Activated T-helper 1 cell treated with anti-CD3 and anti-CD28 coated beads, Interleukin-12 subunit alpha, Interleukin-12 subunit beta, Interleukin-2, Interleukin-4 antibody, amounts not matched to agents 30 ng/mL and 10 ng/mL and 1 ng/mL, durations not matched to agents 14 hours and 24 hours and 36 hours (primary cell): Measurements from ENCODE around the gene WRNIP1. TPM values are rescaled to one million over a fixed set of nuclear protein-coding genes. Genes with fewer than 3 reads are reported as not detected.
A peak's percentile ranks its signal among the peaks of the same experiment; 100 is the strongest.
"Not testable (repeated sequence)": the region's sequence is repeated elsewhere in the genome, so short reads cannot be mapped to it uniquely, and the experiment has no call there.

Source experiments
- DNase-seq: peaks from one replicate; pipeline ENCODE4 v3.0.0; 2021; ENCODE audit warnings: low spot score
- H3K27ac Mint-ChIP-seq: one replicate; pipeline ENCODE4 v1.8.0; 2021; ENCODE audit warnings: mild to moderate bottlenecking, mixed read lengths
- H3K27me3 Mint-ChIP-seq: one replicate; pipeline ENCODE4 v1.8.0; 2022; ENCODE audit warnings: mild to moderate bottlenecking, moderate library complexity, mixed read lengths; ENCODE audit not compliant: insufficient read depth
- H3K36me3 Mint-ChIP-seq: one replicate; pipeline ENCODE4 v1.8.0; 2021; ENCODE audit warnings: low read depth, mixed read lengths
- H3K4me1 Mint-ChIP-seq: one replicate; pipeline ENCODE4 v1.8.0; 2021; ENCODE audit warnings: low read depth, mixed read lengths
- H3K4me3 Mint-ChIP-seq: one replicate; pipeline ENCODE4 v1.8.0; 2021; ENCODE audit warnings: mild to moderate bottlenecking, moderate library complexity, mixed read lengths
- H3K9me3 Mint-ChIP-seq: one replicate; pipeline ENCODE4 v1.8.0; 2021; ENCODE audit warnings: mixed read lengths
- intact Hi-C: fragments of 100-400 bp; cut with micrococcal nuclease; formaldehyde crosslinking; loops from one replicate; pipeline ENCODE4 v1.15.1; 2024
- total RNA-seq: library from RNA; stranded (reverse); gene quantifications from 2 replicates; pipeline ENCODE4 v1.2.3, GENCODE V29; 2022

WRNIP1 gene
- total RNA-seq, 1 donor from 2014 or later: 51.3 TPM

DNA sequence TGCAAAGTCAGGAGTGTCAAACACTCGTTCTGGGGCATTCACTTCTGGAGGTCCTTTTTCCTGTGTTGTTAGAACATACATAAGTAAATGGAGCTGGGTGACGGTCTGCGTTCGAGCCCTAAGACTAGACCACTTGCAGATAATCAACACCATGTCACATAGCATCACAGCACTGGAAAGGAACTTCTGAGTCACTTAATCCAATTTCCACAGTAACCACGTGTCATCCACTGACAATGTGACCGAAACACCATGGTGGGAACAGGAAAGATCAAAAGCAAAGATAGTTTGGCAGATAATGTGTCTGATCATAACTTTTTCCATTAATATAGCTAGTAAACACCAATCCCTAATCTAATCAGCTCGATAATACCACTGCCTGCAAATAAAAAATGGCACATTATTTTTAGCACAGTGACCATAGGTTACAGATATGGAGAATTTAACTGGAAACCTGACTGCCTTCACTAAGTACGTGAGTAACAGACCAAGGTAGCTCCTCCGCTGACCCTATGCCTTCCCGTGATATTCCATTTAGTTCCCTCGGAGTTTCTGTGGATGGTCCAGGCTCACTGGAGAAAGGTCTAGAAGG, 34.8 kb downstream of the WRNIP1 start:
- intact Hi-C loops: loop anchor here (1.0 to 2.0 kb wide), 2 partner anchors 9 to 21 kb away; no protein-coding TSS in a partner anchor
- Mint-ChIP-seq H3K27me3 (no peaks in the 10 kb centered on the region), H3K4me1 (peaks cover 44% of the 10 kb centered on the region), H3K4me3 (no peak overlapping the region), H3K27ac (peak overlapping the region; percentile 62), H3K36me3 (no peaks in the 10 kb centered on the region), H3K9me3 (no peaks in the 10 kb centered on the region)
- DNase-seq: no peak

DNA sequence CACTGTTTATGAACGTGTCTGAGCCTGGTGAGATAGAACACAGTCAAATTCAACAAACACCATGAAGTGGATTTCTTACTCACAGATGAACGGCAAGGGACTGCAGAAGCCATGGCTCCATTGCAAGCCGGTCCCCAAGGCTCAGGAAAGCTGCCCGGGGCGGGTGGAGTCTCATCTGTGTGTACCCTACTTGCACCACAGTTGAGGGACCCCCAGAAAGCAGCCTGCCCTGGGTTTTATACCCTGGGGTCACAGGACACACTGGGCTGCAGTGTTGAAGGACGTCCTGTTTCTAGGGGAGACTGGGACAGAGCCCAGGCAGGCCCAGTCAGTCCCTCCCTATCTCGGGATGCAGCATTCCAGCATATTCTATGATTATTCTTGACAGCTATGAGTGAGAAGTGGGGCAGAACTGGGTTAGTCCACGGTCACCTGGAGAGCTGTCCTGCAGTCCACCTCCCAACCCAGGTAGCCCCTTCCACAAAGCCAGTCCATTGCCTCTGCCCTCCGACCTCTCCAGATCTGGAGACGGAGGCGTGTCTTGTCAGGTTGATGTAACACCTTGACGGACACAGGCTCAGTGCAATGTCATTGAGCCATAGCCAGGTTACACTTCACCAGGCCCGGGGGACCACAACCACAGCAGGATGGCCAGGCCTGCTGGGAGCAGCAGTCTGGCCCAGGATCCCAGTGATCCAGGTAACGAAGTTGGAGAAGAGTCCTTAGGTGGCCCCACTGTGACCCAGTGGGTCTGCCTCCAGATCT, 35.5 kb downstream of the WRNIP1 start:
- Mint-ChIP-seq H3K36me3 (no peaks in the 10 kb centered on the region), H3K4me3 (no peak overlapping the region), H3K27me3 (no peaks in the 10 kb centered on the region), H3K27ac (peak overlapping the region; percentile 62), H3K9me3 (no peaks in the 10 kb centered on the region), H3K4me1 (peaks cover 37% of the 10 kb centered on the region)
- DNase-seq: no peak
- intact Hi-C loops: loop anchor here (1.0 kb wide), 1 partner anchor 9 kb away; no protein-coding TSS in a partner anchor

DNA sequence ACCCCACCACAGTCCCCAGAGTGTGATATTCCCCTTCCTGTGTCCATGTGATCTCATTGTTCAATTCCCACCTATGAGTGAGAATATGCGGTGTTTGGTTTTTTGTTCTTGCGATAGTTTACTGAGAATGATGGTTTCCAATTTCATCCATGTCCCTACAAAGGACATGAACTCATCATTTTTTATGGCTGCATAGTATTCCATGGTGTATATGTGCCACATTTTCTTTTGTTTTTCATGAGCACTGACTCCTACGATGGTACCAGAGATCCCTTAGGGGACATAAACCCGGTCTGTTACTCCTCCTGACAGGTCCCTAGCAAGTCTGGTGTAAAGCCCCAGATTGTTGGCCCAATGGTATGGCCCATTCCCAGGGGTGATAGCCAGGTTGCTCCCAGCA, 36.5 kb downstream of the WRNIP1 start:
- H3K27me3 Mint-ChIP-seq, DNase-seq, H3K9me3 Mint-ChIP-seq, H3K27ac Mint-ChIP-seq, H3K36me3 Mint-ChIP-seq, intact Hi-C loops, H3K4me3 Mint-ChIP-seq: not testable (repeated sequence)
- peaks cover 40% of the 10 kb centered on the region for H3K4me1 Mint-ChIP-seq

DNA sequence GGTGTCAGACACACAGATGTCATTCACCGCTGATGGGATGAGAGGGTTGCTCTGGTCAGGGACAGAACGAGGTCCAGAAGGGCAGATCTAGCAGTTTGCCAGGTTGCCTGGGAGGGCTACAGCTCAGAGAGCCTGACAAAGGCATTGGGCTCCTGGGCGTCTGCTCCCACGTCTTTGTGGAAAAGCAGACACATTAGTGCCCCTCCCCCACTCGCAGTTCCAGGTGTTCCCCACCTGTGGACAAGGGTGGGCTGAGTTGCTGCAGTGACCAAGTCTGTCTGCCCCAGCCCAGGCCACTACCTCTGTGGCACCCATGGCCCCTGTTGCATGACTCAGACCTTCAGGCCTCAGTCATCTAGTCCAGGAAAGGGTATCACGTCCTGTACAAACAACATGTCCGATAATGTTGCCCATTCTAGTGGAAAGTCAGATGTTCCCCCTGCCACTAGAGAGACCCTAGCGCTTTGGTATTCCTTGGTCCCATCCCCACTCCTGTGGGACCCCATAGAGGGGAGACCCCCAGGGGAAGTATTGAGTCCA, 37.4 kb downstream of the WRNIP1 start:
- H3K4me3 Mint-ChIP-seq: no peak overlapping the region
- peaks cover 3% of the 10 kb centered on the region for H3K27me3 Mint-ChIP-seq
- no peaks in the 10 kb centered on the region for H3K9me3 Mint-ChIP-seq
- intact Hi-C loops: no loop called here
- H3K27ac Mint-ChIP-seq: no peak overlapping the region
- no peak for DNase-seq
- no peaks in the 10 kb centered on the region for H3K36me3 Mint-ChIP-seq
- H3K4me1 Mint-ChIP-seq: peaks cover 38% of the 10 kb centered on the region

DNA sequence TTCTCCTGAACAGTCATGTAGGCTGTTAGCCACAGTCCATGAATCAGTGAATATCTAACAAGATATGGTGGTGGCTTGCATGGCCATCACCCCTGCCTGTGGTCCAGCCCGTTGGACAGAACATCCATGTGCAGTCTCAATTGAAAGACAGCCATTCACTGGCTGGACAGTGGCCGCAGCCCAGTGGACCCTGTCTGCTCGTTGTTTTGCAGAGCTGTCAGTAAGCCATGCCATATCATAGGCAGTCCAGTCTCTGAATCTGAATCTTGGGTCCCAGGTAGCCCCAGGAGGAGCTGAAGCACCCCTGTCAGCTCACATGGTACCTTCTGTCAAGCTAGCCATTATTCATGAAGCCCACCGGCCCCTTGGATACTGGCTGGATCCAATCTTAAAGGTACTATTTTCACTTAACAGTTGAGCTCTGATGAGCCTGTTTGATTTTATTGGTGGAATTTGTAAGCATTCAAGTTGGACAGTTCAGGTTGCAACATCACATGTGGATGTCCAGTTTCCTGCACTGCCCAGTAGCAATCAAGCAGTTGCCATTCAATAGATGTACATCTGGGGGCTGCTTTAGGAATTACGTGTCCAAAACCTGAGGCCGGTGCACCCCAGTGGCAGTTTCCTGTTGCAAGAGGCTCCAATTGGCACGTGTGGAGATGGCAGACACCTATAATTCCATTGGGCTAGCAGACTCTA, 38.7 kb downstream of the WRNIP1 start:
- Mint-ChIP-seq H3K4me3 (no peak overlapping the region), H3K27me3 (peaks cover 3% of the 10 kb centered on the region), H3K27ac (no peak overlapping the region), H3K36me3 (no peaks in the 10 kb centered on the region), H3K4me1 (peaks cover 29% of the 10 kb centered on the region), H3K9me3 (no peaks in the 10 kb centered on the region)
- no peak for DNase-seq
- intact Hi-C loops: no loop called here

DNA sequence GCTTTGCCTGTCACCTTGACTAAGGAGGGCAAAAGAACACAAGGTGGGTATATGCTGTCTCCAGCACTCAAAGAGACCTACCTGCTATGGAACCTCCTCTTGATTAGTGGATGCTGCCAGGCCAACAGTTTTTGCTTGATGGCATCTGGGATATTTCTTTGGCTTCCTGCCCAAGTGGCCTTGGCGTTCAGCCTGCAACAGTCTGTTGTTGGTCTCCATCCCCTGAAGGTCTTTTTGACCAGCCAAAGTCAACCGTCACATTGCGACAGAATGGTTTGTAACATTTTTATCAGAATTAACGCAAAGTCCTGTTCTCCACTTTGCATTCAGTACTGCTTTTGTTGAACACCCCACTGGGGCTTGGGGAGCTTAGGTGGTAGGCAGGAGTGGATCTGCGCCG, 39.3 kb downstream of the WRNIP1 start:
- no peak overlapping the region for H3K27ac Mint-ChIP-seq
- H3K9me3 Mint-ChIP-seq: no peaks in the 10 kb centered on the region
- intact Hi-C loops: no loop called here
- H3K27me3 Mint-ChIP-seq: peaks cover 3% of the 10 kb centered on the region
- H3K36me3 Mint-ChIP-seq: no peaks in the 10 kb centered on the region
- peaks cover 28% of the 10 kb centered on the region for H3K4me1 Mint-ChIP-seq
- no peak for DNase-seq
- H3K4me3 Mint-ChIP-seq: no peak overlapping the region

DNA sequence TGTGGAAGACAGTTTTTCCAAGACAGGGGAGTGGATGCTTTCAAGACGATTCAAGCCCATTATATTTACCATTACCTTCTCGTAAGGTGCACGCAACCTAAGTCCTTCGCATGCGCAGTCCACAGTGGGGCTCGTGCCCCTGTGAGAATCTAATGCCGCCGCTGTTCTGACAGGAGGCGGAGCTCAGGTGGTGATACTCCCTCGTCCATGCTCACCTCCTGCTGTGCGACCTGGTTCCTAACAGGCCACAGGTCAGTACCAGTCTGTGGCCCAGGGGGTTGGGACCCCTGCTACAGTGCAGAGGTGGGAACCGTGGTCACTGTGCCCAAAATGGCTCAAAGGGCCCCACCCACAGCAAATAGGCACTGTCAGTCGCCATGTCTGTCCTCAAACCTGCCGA, 39.8 kb downstream of the WRNIP1 start:
- Mint-ChIP-seq H3K36me3 (no peaks in the 10 kb centered on the region), H3K4me1 (peaks cover 28% of the 10 kb centered on the region), H3K27me3 (peaks cover 3% of the 10 kb centered on the region), H3K27ac (no peak overlapping the region), H3K9me3 (no peaks in the 10 kb centered on the region), H3K4me3 (no peak overlapping the region)
- DNase-seq: no peak
- intact Hi-C loops: no loop called here

DNA sequence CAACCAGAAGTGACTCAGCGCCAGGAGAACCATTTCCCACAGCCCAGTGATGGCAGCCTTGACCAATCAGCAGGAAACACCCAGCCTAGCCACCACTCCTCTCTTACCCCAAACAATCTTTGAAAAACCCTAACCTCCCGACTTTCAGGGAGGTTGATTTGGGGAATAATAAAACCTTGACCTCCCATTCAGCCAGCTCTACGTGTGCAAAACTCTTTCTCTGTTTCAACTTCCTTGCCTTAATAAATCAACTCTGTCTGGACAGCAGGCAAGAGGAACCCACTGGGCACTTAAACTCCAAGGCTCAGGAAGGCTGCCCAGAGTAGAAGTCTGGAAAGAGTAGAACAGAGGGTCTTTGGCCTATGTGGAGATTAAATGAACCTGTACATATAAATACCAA, 41.5 kb downstream of the WRNIP1 start:
- Mint-ChIP-seq H3K27me3 (peaks cover 3% of the 10 kb centered on the region), H3K4me1 (peaks cover 35% of the 10 kb centered on the region), H3K36me3 (no peaks in the 10 kb centered on the region), H3K27ac (no peak overlapping the region), H3K9me3 (no peaks in the 10 kb centered on the region), H3K4me3 (no peak overlapping the region)
- no peak for DNase-seq
- intact Hi-C loops: no loop called here

DNA sequence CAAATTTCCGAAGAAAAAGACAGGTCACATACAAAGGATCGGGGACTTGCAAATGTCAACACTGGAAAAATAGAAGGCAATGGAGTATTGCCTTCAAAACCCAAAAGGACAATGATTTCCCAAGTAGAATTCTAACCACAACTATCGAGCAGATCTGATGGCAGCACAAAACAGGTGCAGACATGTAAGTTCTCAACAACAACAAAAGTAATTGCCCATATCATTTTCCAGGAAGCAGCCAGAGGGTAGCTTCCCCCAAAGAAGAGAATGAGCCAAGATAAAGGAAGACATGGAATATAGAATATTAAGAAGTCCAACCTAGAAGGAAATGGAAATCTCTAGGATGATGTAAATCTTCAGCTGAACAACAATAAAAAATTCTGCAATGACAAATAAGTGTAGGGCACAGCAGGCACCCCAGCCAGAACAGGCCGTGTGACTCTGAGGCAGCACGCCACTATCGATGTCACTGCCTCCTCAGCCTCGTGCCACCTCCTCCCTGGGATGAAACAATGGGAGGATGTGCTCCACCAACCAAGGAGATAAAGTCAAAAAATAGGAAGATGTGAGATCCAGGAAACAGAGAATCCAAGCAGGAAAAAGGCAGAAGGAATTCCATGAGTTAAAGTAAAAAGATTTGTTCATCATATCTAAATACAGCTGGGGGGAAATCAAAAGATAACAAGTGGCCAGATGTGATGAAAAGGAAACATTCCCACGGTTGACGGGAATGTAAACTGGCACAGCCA, 42.3 kb downstream of the WRNIP1 start:
- DNase-seq: no peak
- Mint-ChIP-seq H3K36me3 (no peaks in the 10 kb centered on the region), H3K27me3 (peaks cover 3% of the 10 kb centered on the region), H3K4me1 (peaks cover 35% of the 10 kb centered on the region), H3K9me3 (no peaks in the 10 kb centered on the region), H3K27ac (no peak overlapping the region), H3K4me3 (no peak overlapping the region)
- intact Hi-C loops: no loop called here

DNA sequence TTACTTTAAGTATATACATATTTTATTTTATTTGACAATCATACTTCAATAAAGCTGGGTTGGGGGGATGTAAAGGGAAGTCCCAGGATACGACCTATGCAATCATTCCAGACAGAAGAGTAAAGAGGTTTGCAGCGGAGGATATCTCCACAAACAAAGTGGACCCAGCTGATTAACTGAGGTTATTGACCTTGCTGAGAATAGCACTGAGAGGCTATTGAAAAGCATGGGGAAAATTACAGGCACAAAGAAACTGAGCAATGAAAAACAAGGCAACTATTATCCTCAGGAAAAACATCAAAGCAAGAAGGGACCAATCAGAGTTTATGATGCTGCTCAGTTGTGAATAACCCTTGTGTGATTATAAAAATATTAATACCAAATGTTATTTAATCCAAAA, 43.8 kb downstream of the WRNIP1 start:
- Mint-ChIP-seq H3K27ac (no peak overlapping the region), H3K9me3 (peaks cover 3% of the 10 kb centered on the region), H3K4me1 (peaks cover 35% of the 10 kb centered on the region), H3K4me3 (no peak overlapping the region), H3K27me3 (peaks cover 3% of the 10 kb centered on the region), H3K36me3 (no peaks in the 10 kb centered on the region)
- DNase-seq: no peak
- intact Hi-C loops: no loop called here

DNA sequence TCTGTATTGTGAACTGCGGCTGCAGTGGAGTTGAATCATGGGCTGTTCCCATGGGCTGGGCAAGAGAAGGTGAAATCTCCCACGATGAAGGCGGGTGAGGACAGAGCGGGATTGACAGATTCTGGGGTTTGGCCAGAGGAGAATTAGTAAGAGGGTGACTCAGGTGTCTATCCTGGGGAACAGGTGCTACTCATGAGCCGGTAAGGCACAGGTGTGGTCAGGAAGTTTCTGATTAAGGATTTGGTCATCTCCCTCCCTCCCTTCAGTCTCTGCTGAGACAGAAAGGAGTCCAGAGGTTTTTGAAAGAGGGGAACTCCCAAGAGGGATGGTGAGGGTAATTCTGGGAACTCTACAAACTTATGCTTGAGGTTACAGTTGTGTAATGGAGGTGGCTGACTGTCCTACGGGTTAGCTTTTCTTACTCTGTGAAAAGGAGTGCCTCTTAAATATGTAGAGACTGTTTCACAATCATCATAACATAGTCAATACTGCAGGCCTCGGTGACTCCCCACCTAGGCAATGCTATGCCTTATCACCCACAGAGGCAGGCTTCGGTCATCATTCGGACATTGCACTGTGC, 45.0 kb downstream of the WRNIP1 start:
- DNase-seq: no peak
- H3K27me3 Mint-ChIP-seq: peaks cover 3% of the 10 kb centered on the region
- intact Hi-C loops: no loop called here
- no peaks in the 10 kb centered on the region for H3K36me3 Mint-ChIP-seq
- peaks cover 35% of the 10 kb centered on the region for H3K4me1 Mint-ChIP-seq
- H3K9me3 Mint-ChIP-seq: peaks cover 6% of the 10 kb centered on the region
- no peak overlapping the region for H3K27ac Mint-ChIP-seq
- H3K4me3 Mint-ChIP-seq: no peak overlapping the region

DNA sequence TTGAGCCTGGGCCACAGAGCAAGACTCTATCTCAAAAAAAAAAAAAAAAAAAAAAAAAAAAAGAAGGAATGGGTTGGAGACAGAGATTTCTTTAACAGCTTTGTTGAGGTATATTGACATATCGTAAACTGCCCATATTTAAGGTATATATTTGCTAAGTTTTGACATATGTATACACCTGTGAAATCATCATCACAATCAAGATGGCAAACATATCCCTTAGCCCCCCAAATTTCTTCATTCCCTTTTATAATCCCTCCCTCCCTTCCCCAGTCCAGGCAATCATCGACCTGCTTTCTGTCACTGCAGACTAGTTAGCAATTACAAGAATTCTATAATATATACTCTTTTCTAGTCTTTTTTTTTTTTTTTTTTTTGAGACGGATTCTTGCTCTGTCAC, 47.5 kb downstream of the WRNIP1 start:
- no peaks in the 10 kb centered on the region for H3K27me3 Mint-ChIP-seq
- intact Hi-C loops: no loop called here

More for the DNA sequence above, 47.5 kb downstream of the WRNIP1 start:
- no peak for DNase-seq
- peaks cover 10% of the 10 kb centered on the region for H3K36me3 Mint-ChIP-seq
- no peak overlapping the region for H3K27ac Mint-ChIP-seq
- peaks cover 31% of the 10 kb centered on the region for H3K9me3 Mint-ChIP-seq
- peaks cover 26% of the 10 kb centered on the region for H3K4me1 Mint-ChIP-seq
- no peak overlapping the region for H3K4me3 Mint-ChIP-seq
